Breast epithelium (tissue), 3 donors: ENCODE measurements around the gene SLC2A13.

ENCODE experiments used
- POLR2A ChIP-seq: fragments of 450-650 bp; IDR thresholded peaks from one replicate; pipeline ENCODE4 v1.6.1; 2016; ENCODE audit warnings: antibody characterized with exemption, mild to moderate bottlenecking, moderate library complexity
- POLR2AphosphoS5 ChIP-seq, 3 donors: sonication (generic); formaldehyde crosslinking; IDR thresholded peaks; one replicate each; pipeline ENCODE4 v1.6.1; 2017; ENCODE audit warnings: antibody characterized with exemption in 3 of 3
- TF ChIP-seq, protein P1 (sequence below), 3 donors: fragments of 450-650 bp; IDR thresholded peaks; one replicate each; pipeline ENCODE4 v1.5.1; 2016 to 2017; ENCODE audit warnings: antibody characterized with exemption in 3 of 3, mild to moderate bottlenecking in 3 of 3, moderate library complexity in 3 of 3

DNA sequence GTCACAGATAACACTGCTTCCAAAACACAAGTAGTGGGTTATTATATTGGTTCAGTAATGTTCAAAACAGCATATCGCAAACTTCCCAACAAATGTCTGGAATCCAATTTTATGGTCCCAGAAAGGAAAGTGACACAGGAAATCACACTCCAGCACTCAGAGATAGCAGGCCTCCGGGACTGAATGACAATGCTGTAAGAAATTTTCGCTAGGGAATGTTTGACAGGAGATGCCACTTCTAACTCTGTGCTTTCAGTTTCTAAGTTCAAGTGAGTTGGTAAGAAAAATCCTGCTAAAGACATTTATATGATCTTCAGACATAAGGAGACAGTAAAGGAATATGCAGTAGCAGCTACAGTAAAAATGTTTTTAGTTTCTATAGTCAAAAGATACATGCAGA is 93.2 kb downstream of the SLC2A13 start:
- TF ChIP-seq, protein P1, sequence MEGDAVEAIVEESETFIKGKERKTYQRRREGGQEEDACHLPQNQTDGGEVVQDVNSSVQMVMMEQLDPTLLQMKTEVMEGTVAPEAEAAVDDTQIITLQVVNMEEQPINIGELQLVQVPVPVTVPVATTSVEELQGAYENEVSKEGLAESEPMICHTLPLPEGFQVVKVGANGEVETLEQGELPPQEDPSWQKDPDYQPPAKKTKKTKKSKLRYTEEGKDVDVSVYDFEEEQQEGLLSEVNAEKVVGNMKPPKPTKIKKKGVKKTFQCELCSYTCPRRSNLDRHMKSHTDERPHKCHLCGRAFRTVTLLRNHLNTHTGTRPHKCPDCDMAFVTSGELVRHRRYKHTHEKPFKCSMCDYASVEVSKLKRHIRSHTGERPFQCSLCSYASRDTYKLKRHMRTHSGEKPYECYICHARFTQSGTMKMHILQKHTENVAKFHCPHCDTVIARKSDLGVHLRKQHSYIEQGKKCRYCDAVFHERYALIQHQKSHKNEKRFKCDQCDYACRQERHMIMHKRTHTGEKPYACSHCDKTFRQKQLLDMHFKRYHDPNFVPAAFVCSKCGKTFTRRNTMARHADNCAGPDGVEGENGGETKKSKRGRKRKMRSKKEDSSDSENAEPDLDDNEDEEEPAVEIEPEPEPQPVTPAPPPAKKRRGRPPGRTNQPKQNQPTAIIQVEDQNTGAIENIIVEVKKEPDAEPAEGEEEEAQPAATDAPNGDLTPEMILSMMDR (IDR thresholded peaks at IDR 0.05), result no peak
- TF ChIP-seq POLR2AphosphoS5 (IDR thresholded peaks at IDR 0.05) (no peak), POLR2A (no peak)
